HEK293T (cell line): ENCODE results near the gene MGAT4A.

Source experiments
- CTCF ChIA-PET: fragments of 350-600 bp; formaldehyde crosslinking; extraction: SDS; loops from one replicate; lab custom pipeline; 2021; ENCODE audit warnings: antibody characterized with exemption, inconsistent platforms; lab: Yijun Ruan, JAX
- POLR2A ChIA-PET: fragments of 350-600 bp; formaldehyde crosslinking; extraction: SDS; loops from one replicate; lab custom pipeline; 2020; ENCODE audit warnings: antibody characterized with exemption, inconsistent platforms; lab: Yijun Ruan, JAX
- DNase-seq: peaks from one replicate; pipeline ENCODE4 v3.0.0; 2012; ENCODE audit warnings: mixed read lengths; ENCODE audit errors: extremely low spot score
- ARNT ChIP-seq: fragments of 450-650 bp; IDR thresholded peaks from 2 replicates; pipeline ENCODE4 v1.6.1; 2017; ENCODE audit warnings: mild to moderate bottlenecking
- BHLHE40 ChIP-seq: fragments of 450-650 bp; IDR thresholded peaks from 2 replicates; pipeline ENCODE4 v1.6.1; 2016; ENCODE audit warnings: mild to moderate bottlenecking, moderate library complexity, borderline replicate concordance
- CTBP1 ChIP-seq: fragments of 450-650 bp; IDR thresholded peaks from 2 replicates; pipeline ENCODE4 v1.6.1; 2016; ENCODE audit warnings: borderline replicate concordance
- ELF4 ChIP-seq: fragments of 450-650 bp; IDR thresholded peaks from 2 replicates; pipeline ENCODE4 v1.6.1; 2017; ENCODE audit warnings: antibody characterized with exemption
- FOXA1 ChIP-seq: fragments of 450-650 bp; IDR thresholded peaks from 2 replicates; pipeline ENCODE4 v1.6.1; 2016; ENCODE audit warnings: mild to moderate bottlenecking
- FOXK2 ChIP-seq: fragments of 450-650 bp; IDR thresholded peaks from 2 replicates; pipeline ENCODE4 v1.6.1; 2016; ENCODE audit warnings: mild to moderate bottlenecking
- FOXM1 ChIP-seq: fragments of 450-650 bp; IDR thresholded peaks from 2 replicates; pipeline ENCODE4 v1.6.1; 2017; ENCODE audit warnings: mild to moderate bottlenecking, borderline replicate concordance
- HDGF ChIP-seq: fragments of 450-650 bp; IDR thresholded peaks from 2 replicates; pipeline ENCODE4 v1.6.1; 2017; ENCODE audit warnings: antibody characterized with exemption, borderline replicate concordance
- L3MBTL2 ChIP-seq: fragments of 450-650 bp; conservative IDR thresholded peaks from 2 replicates; pipeline ENCODE4 v1.6.1; 2016; ENCODE audit warnings: mild to moderate bottlenecking
- LEF1 ChIP-seq: fragments of 450-650 bp; IDR thresholded peaks from 2 replicates; pipeline ENCODE4 v1.6.1; 2017; ENCODE audit warnings: mild to moderate bottlenecking, borderline replicate concordance
- NFRKB ChIP-seq: fragments of 450-650 bp; IDR thresholded peaks from 2 replicates; pipeline ENCODE4 v1.6.1; 2016; ENCODE audit warnings: mild to moderate bottlenecking, moderate library complexity
- SP1 ChIP-seq: fragments of 450-650 bp; IDR thresholded peaks from 2 replicates; pipeline ENCODE4 v1.6.1; 2017
- SUZ12 ChIP-seq: fragments of 450-650 bp; IDR thresholded peaks from 2 replicates; pipeline ENCODE4 v1.6.1; 2016; ENCODE audit warnings: mild to moderate bottlenecking
- TARDBP ChIP-seq: fragments of 450-650 bp; IDR thresholded peaks from 2 replicates; pipeline ENCODE4 v1.6.1; 2016
- ZNF384 ChIP-seq: fragments of 450-650 bp; IDR thresholded peaks from 2 replicates; pipeline ENCODE4 v1.6.1; 2016
- TF ChIP-seq, protein P1 (sequence below): fragments of 450-650 bp; IDR thresholded peaks from 2 replicates; pipeline ENCODE4 v1.6.1; 2016

The MGAT4A gene

DNA sequence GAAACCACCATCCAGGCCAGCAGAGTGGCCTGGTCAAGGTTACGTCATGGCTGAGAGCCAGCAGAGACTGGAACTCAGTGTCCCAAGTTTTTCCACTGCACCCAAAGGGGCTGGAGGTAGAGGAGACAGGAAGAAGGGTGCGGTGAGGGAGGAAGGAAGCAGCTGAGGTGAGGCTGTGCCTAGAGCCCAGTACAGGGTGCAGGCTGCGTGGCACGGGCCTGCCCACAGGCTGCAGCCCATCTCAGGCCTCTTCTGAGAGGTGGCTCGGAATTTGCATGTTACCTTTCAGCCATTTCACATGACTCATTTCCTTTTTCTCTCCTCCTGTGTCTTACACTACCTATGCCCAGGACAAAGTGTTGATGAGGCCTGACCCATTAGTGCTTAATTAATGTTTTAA, 13.7 kb upstream of the MGAT4A start:
- TF ChIP-seq CTBP1 (no peak), L3MBTL2 (no peak), NFRKB (no peak), LEF1 (no peak), HDGF (no peak), SP1 (no peak), ELF4 (no peak), FOXK2 (no peak), ZNF384 (no peak), FOXA1 (no peak), BHLHE40 (no peak), ARNT (no peak), FOXM1 (no peak), TARDBP (no peak)
- TF ChIP-seq, protein P1, sequence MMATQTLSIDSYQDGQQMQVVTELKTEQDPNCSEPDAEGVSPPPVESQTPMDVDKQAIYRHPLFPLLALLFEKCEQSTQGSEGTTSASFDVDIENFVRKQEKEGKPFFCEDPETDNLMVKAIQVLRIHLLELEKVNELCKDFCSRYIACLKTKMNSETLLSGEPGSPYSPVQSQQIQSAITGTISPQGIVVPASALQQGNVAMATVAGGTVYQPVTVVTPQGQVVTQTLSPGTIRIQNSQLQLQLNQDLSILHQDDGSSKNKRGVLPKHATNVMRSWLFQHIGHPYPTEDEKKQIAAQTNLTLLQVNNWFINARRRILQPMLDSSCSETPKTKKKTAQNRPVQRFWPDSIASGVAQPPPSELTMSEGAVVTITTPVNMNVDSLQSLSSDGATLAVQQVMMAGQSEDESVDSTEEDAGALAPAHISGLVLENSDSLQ, result no peak
- CTCF ChIA-PET, result no interaction called here
- POLR2A ChIA-PET, result interaction anchor here (1.4 kb wide), 1 partner anchor 14 kb away, joined by 3 read pairs; no protein-coding TSS in a partner anchor
- DNase-seq, result no peak

DNA sequence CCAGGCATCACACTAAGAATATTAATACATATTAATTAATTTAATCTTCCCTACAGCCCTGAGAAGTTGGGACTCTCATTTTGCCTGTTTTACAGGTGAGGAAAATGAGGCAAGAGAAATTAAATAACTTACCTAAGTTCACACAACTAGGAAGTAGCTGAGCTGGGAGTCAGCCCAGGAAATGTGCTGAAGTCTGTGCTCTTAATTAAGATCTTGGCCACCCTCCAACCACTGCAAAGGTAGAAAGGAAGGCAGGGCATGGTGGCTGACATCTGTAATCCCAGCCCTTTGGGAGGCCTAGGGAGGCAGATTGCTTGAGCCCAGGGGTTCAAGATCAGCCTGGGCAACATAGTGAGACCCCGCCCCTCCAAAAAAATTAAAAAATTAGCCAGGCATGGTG, 12.9 kb upstream of the MGAT4A start:
- POLR2A ChIA-PET, result interaction anchor here (1.4 kb wide), 1 partner anchor 14 kb away, joined by 3 read pairs; no protein-coding TSS in a partner anchor
- DNase-seq, result no peak
- CTCF ChIA-PET, result no interaction called here
- no peak for TF ChIP-seq FOXK2

DNA sequence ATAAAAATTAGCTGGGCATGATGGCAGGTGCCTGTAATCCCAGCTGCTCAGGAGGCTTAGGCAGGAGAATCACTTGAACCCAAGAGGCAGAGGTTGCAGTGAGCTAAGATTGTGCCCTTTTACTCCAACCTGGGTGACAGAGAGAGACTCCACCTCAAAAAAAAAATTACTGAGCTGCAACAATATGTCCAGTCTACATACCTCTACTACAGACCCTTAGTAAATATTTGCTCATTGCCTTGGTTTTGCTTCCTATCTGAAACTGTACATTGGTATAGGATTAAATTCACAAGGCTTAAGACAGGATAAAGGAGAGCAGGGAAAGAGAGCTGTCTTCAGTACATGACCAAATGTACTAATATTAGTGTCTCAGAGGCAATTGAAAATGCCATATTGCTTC, 8.1 kb upstream of the MGAT4A start:
- DNase-seq, result no peak
- no peak for TF ChIP-seq CTBP1
- no peak for TF ChIP-seq BHLHE40
- TF ChIP-seq SP1, result no peak
- TF ChIP-seq SUZ12, result no peak
- TF ChIP-seq ZNF384, result no peak
- no peak for TF ChIP-seq ELF4
- TF ChIP-seq L3MBTL2, result no peak
- no peak for TF ChIP-seq TARDBP
- no peak for TF ChIP-seq HDGF
- TF ChIP-seq NFRKB, result no peak
- TF ChIP-seq, protein P1, result no peak
- no peak for TF ChIP-seq LEF1
- no peak for TF ChIP-seq FOXK2
- TF ChIP-seq FOXA1, result no peak
- no peak for TF ChIP-seq FOXM1
- TF ChIP-seq ARNT, result no peak
- ChIA-PET CTCF (interaction anchor here (0.7 kb wide), 1 partner anchor 170 kb away, joined by 3 read pairs; no protein-coding TSS in a partner anchor), POLR2A (no interaction called here)

DNA sequence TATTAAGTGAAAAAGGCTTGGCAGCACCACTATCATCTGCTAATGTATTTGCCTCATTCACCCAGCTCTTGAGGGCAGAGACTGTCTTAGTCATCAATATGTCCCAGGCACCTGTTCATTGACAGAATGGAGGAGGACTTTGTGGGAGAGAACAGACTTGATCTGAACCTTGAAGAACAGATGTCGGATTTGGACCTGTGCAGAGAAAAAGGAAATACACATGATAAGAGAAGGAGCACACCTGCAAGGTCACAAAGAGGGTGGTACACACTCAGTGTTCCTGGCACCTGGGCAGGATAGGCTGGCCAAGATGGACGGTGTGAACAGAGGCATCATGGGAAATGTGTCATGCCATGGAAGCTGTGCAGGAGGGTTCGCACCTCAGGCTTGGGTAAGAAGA, 7.4 kb upstream of the MGAT4A start:
- CTCF ChIA-PET, result no interaction called here
- TF ChIP-seq SUZ12, result no peak
- TF ChIP-seq CTBP1, result no peak
- TF ChIP-seq, protein P1, result no peak
- TF ChIP-seq ARNT, result no peak
- TF ChIP-seq L3MBTL2, result no peak
- TF ChIP-seq ELF4, result no peak
- no peak for TF ChIP-seq BHLHE40
- TF ChIP-seq FOXM1, result no peak
- POLR2A ChIA-PET, result no interaction called here
- no peak for DNase-seq

DNA sequence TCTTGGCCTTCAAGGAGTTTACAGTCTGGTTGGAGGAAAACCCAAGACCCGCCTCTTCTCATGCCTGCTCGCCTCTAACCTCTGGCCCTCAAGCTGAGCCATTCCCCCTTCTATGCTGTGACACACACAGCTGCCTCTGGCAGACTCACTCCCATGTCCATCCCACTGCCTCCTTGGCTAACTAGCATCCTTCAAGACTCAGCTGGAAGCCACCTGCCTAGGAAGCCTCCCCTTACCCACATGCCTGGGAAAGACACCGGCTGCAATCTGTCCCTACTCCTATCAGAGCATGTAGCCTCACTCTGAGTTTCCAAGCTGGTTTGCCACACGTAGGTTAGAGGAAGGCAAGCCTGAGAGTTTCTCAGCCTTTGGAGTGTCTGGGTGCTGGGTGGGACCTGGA, 6.9 kb upstream of the MGAT4A start:
- TF ChIP-seq FOXA1, result no peak
- no peak for TF ChIP-seq FOXM1
- no peak for TF ChIP-seq SUZ12
- TF ChIP-seq NFRKB, result no peak
- TF ChIP-seq LEF1, result no peak
- no peak for TF ChIP-seq ZNF384
- no peak for TF ChIP-seq ELF4
- no peak for TF ChIP-seq CTBP1
- DNase-seq, result no peak
- CTCF ChIA-PET, result no interaction called here
- POLR2A ChIA-PET, result no interaction called here

DNA sequence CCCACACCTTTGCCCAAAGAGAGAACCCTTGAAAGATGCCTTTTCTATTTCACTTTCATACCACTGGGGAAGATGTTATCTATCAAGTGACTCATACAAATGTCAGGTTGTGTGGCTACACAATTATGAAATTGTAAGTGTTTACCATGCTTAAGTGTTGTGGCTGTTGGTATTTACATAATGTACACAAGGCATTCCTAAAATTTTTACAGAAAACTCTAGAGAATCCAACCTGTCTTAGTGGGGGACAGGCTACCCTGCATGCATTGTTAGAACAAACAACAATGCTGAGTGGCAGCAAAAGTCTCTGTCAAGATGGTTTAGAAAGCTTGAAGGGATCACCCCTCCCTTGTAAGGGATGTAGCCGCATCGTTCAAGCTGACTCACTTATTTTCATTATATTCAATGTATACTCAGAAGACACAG, 5.5 kb upstream of the MGAT4A start:
- TF ChIP-seq TARDBP (no peak), FOXM1 (no peak), CTBP1 (no peak), LEF1 (no peak), FOXA1 (no peak), ELF4 (no peak), L3MBTL2 (no peak), ARNT (no peak), HDGF (no peak), SP1 (no peak)
- TF ChIP-seq, protein P1, result no peak
- POLR2A ChIA-PET, result no interaction called here

DNA sequence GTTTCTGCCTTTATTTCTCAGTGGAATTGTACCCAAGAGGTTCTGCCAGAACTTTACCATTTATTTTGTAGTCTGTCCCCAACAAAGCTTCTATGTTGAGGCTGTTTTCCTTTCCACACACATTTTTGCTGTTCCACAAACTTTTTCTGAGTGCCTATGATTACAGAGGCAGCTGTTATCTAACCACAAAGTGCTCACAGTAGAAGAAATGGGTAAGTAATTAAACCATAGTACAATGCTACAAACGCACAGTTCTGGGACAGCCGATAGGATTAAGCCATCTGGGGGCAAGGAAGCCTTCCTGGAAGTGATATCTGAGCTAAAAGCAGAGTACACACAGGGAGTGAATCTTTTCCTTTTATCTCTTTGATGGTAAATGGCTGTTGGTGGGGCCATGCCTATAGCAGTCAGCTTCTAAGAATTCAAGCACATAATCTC, 3.9 kb upstream of the MGAT4A start:
- TF ChIP-seq ARNT, result no peak
- TF ChIP-seq SP1, result no peak
- TF ChIP-seq BHLHE40, result no peak
- TF ChIP-seq ELF4, result no peak
- TF ChIP-seq FOXM1, result no peak
- no peak for TF ChIP-seq FOXA1
- no peak for TF ChIP-seq FOXK2
- no peak for TF ChIP-seq LEF1
- TF ChIP-seq, protein P1, result no peak
- TF ChIP-seq L3MBTL2, result no peak
- TF ChIP-seq CTBP1, result no peak
- no peak for TF ChIP-seq HDGF
- TF ChIP-seq TARDBP, result no peak
- TF ChIP-seq SUZ12, result no peak
- no peak for TF ChIP-seq NFRKB
- POLR2A ChIA-PET, result no interaction called here
- CTCF ChIA-PET, result no interaction called here
- no peak for DNase-seq

More for the DNA sequence above, 5.5 kb upstream of the MGAT4A start:
- CTCF ChIA-PET, result no interaction called here
- DNase-seq, result no peak
